ENCODE measurements around the gene LGSN.

Gene LGSN

GRCh38 chr6:63295553-63296194 is 24.1 kb downstream of the LGSN start:
- no peaks in the 10 kb centered on the region for H3K27me3 Mint-ChIP-seq (ENCODE audit: low read depth, poor library complexity)
- H3K27ac Mint-ChIP-seq = no peak overlapping the region
- H3K4me1 Mint-ChIP-seq = no peaks in the 10 kb centered on the region
- no peak for DNase-seq
- H3K9me3 Mint-ChIP-seq = no peaks in the 10 kb centered on the region
- H3K4me3 Mint-ChIP-seq = no peak overlapping the region
- TF ChIP-seq, protein P1, sequence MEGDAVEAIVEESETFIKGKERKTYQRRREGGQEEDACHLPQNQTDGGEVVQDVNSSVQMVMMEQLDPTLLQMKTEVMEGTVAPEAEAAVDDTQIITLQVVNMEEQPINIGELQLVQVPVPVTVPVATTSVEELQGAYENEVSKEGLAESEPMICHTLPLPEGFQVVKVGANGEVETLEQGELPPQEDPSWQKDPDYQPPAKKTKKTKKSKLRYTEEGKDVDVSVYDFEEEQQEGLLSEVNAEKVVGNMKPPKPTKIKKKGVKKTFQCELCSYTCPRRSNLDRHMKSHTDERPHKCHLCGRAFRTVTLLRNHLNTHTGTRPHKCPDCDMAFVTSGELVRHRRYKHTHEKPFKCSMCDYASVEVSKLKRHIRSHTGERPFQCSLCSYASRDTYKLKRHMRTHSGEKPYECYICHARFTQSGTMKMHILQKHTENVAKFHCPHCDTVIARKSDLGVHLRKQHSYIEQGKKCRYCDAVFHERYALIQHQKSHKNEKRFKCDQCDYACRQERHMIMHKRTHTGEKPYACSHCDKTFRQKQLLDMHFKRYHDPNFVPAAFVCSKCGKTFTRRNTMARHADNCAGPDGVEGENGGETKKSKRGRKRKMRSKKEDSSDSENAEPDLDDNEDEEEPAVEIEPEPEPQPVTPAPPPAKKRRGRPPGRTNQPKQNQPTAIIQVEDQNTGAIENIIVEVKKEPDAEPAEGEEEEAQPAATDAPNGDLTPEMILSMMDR (IDR thresholded peaks at IDR 0.05) = no peak
- H3K36me3 Mint-ChIP-seq (ENCODE audit: low read depth) = no peaks in the 10 kb centered on the region

DNA sequence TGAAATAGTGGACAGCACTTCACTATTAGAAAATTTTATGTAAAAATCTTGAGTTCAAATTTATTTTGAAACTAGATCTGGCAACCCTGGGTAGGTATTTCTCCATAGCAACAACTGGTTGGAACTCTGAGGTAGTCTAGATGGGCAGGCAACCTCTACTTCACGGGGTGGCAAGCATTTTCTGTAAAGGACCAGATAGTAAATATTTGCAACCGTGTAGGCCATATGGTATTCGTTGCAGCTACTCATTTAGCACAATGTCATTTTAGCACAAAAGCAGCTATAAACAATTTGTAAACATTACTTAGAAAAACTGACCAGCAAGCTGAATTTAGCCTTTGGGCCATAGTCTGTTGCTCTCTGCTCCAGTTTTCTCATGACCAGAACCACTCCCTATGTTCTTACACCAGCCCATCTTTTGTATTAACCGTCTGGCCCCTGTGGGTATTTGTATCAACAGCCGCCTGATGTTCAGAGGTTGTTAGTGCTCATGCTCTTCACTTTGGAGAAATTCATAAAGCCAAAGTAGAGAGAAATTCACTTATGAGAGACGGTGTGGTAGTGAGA is 29.2 kb downstream of the LGSN start:
- Mint-ChIP-seq H3K9me3 (no peaks in the 10 kb centered on the region), H3K4me3 (no peak overlapping the region), H3K36me3 (ENCODE audit: low read depth) (no peaks in the 10 kb centered on the region), H3K27ac (no peak overlapping the region), H3K4me1 (peaks cover under 1% of the 10 kb centered on the region), H3K27me3 (ENCODE audit: low read depth, poor library complexity) (no peaks in the 10 kb centered on the region)
- TF ChIP-seq, protein P1 (IDR thresholded peaks at IDR 0.05) = no peak
- no peak for DNase-seq

GRCh38 chr6:63289269-63289872 is 30.4 kb downstream of the LGSN start:
- no peaks in the 10 kb centered on the region for H3K36me3 Mint-ChIP-seq (ENCODE audit: low read depth)
- TF ChIP-seq, protein P1 (IDR thresholded peaks at IDR 0.05) = no peak

DNA sequence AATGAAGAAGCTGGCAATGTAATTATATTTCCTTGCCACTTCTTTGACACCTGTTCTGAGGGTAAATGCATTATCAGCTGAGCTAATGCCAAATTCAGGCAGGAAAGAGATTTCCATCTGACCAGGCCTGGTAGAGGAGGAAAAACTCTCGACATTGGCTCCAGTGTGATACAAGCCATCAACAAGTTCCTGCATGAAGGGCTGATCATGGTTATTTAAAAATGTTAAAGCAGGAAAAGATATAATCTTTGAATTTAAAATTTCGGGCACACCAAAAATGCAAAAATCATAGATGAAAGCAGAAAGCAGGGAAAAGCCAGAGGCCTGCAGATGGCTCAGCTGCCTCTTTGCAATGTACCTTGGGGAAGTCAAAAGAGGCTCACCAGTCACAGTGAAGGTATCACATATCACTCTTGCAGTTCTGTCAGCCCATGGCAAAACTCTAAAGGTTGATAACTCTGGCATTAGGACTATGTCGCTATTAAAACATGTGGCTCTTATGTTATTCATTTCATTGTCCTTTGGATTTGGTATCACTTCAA is 39.1 kb downstream of the LGSN start:
- Mint-ChIP-seq H3K9me3 (peaks cover 5% of the 10 kb centered on the region), H3K27me3 (ENCODE audit: low read depth, poor library complexity) (no peaks in the 10 kb centered on the region), H3K27ac (no peak overlapping the region), H3K36me3 (ENCODE audit: low read depth) (no peaks in the 10 kb centered on the region), H3K4me3 (no peak overlapping the region), H3K4me1 (peaks cover 32% of the 10 kb centered on the region)
- TF ChIP-seq, protein P1 (IDR thresholded peaks at IDR 0.05) = no peak
- no peak for DNase-seq

More at GRCh38 chr6:63289269-63289872, 30.4 kb downstream of the LGSN start:
- Mint-ChIP-seq H3K27me3 (ENCODE audit: low read depth, poor library complexity) (no peaks in the 10 kb centered on the region), H3K4me1 (peaks cover 9% of the 10 kb centered on the region), H3K9me3 (no peaks in the 10 kb centered on the region), H3K4me3 (no peak overlapping the region), H3K27ac (no peak overlapping the region)
- DNase-seq = no peak

DNA sequence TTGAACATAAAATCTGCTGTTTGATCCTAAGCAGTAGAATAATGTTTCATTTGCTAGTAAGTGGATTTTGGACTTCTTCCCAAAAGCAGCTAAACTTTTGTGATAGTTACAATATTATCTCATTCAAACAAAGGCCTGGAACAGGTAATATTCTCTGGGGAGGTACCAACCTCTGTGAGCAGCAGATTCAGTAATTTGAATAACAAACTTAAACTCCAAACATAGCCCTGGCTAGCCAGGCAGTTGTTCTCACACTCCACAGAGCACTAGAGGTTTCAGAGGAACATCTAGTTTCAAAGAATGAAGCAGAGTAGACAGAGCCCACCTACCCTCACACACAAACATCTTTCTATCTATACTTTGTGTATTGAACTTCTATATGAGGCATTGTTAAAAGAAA is 40.9 kb downstream of the LGSN start:
- no peak overlapping the region for H3K27ac Mint-ChIP-seq
- TF ChIP-seq, protein P1 (IDR thresholded peaks at IDR 0.05) = no peak
- peaks cover 7% of the 10 kb centered on the region for H3K9me3 Mint-ChIP-seq
- no peaks in the 10 kb centered on the region for H3K36me3 Mint-ChIP-seq (ENCODE audit: low read depth)
- no peaks in the 10 kb centered on the region for H3K27me3 Mint-ChIP-seq (ENCODE audit: low read depth, poor library complexity)
- H3K4me3 Mint-ChIP-seq = no peak overlapping the region
- no peak for DNase-seq
- H3K4me1 Mint-ChIP-seq = peaks cover 23% of the 10 kb centered on the region

Data from nephron progenitor cell (in vitro differentiated cells).